Esophagus muscularis mucosa (tissue), 4 donors: ENCODE measurements around the gene HIP1R. TPM values are rescaled to one million over a fixed set of nuclear protein-coding genes. Genes with fewer than 3 reads are reported as not detected.

Source experiments
- DNase-seq: peaks from one replicate; pipeline ENCODE4 v3.0.0-alpha.2; 2017; ENCODE audit errors: extremely low spot score
- H3K27ac ChIP-seq, 4 donors: fragments of 200-600 bp; sonication (generic); replicated peaks in 1 of 4; 1 replicate in 3 of 4; 2 replicates in 1 of 4; pipeline ENCODE4 v1.5.1; 2016 to 2019; ENCODE audit warnings: mild to moderate bottlenecking in 1 of 4
- H3K27me3 ChIP-seq, 4 donors: fragments of 200-600 bp; sonication (generic); one replicate each; pipeline versions ENCODE4 v1.5.1 to v1.6.0; 2016 to 2019
- H3K36me3 ChIP-seq, 4 donors: fragments of 200-600 bp; sonication (generic); one replicate each; pipeline ENCODE4 v1.5.1; 2016 to 2019
- H3K4me1 ChIP-seq, 4 donors: fragments of 200-600 bp; sonication (generic); one replicate each; pipeline ENCODE4 v1.5.1; 2016 to 2019
- H3K4me3 ChIP-seq, 4 donors: fragments of 200-600 bp; sonication (generic); 1 replicate in 2 of 4; 2 replicates in 2 of 4; pipeline ENCODE4 v1.5.1; 2016 to 2019; ENCODE audit warnings: mild to moderate bottlenecking in 4 of 4, moderate library complexity in 1 of 4
- H3K9me3 ChIP-seq, 4 donors: fragments of 200-600 bp; sonication (generic); 1 replicate in 3 of 4; 2 replicates in 1 of 4; pipeline ENCODE4 v1.5.1; 2016 to 2019
- CTCF ChIP-seq, 3 experiments: fragments of 200-600 bp in 2 of 3; fragments of 450-650 bp in 1 of 3; sonication (generic) in 2 of 3; IDR thresholded peaks; one replicate each; pipeline ENCODE4 v1.5.1; 2017 to 2019; ENCODE audit warnings: antibody characterized with exemption in 3 of 3, mild to moderate bottlenecking in 2 of 3, moderate library complexity in 1 of 3
- EP300 ChIP-seq: sonication (generic); formaldehyde crosslinking; IDR thresholded peaks from one replicate; pipeline ENCODE4 v1.6.1; 2017; ENCODE audit warnings: antibody characterized with exemption
- POLR2A ChIP-seq: fragments of 450-650 bp; IDR thresholded peaks from one replicate; pipeline ENCODE4 v1.6.1; 2017; ENCODE audit warnings: antibody characterized with exemption, moderate library complexity, mild to moderate bottlenecking, low read depth
- POLR2AphosphoS5 ChIP-seq, 2 donors: sonication (generic); formaldehyde crosslinking; IDR thresholded peaks; one replicate each; pipeline ENCODE4 v1.6.1; 2017; ENCODE audit warnings: antibody characterized with exemption in 2 of 2
- whole genome bisulfite sequencing: methylation state at CpG from one replicate; pipeline ENCODE4 v1.1.5; 2018; 5-methylcytosine and 5-hydroxymethylcytosine counted together
- intact Hi-C: fragments of 100-400 bp; cut with DNase I; formaldehyde crosslinking; loops from one replicate; pipeline ENCODE4 v1.15.1; 2023
- total RNA-seq, 4 donors: library from RNA; depleted of rRNA; stranded (reverse); fragments of >200 nt; gene quantifications; one replicate each; pipeline versions ENCODE4 v1.1.0 to v1.2.1, GENCODE V29; 2016

HIP1R gene
- total RNA-seq, 4 donors from 2014 or later = 13.3 to 38.3 (median 23.7) TPM

GRCh38 chr12:122859303-122860039 lies 24.2 kb downstream of the HIP1R start:
- intact Hi-C loops = loop anchor here (1.0 to 10.0 kb wide), 2 partner anchors 65 to 92 kb away; no protein-coding TSS in a partner anchor
- peaks cover 0 to 73% (median 52%) of the 10 kb centered on the region in 4 donors for H3K36me3 ChIP-seq
- TF ChIP-seq POLR2AphosphoS5 (IDR thresholded peaks at IDR 0.05) (no peak), POLR2A (no peak), EP300 (no peak), CTCF (IDR thresholded peaks at IDR 0.05) (no peak)
- H3K4me3 ChIP-seq = no peak overlapping the region
- H3K9me3 ChIP-seq = no peaks in the 10 kb centered on the region
- 90% methylated on average over 4 of the region's 26 CpGs for WGBS
- peaks cover 32 to 41% (median 38%) of the 10 kb centered on the region in 4 donors for H3K4me1 ChIP-seq
- H3K27ac ChIP-seq = peak overlapping the region in 3 of 4 donors; percentile 13 to 66 (median 52)
- no peaks in the 10 kb centered on the region for H3K27me3 ChIP-seq
- no peak for DNase-seq

GRCh38 chr12:122860040-122860853 lies 25.0 kb downstream of the HIP1R start:
- H3K36me3 ChIP-seq = peaks cover 0 to 73% (median 54%) of the 10 kb centered on the region in 4 donors
- WGBS = 37% methylated on average over 6 of the region's 28 CpGs
- TF ChIP-seq POLR2AphosphoS5 (IDR thresholded peaks at IDR 0.05) (peak in 1 of 2 donors; percentile 50), POLR2A (no peak), EP300 (no peak), CTCF (IDR thresholded peaks at IDR 0.05) (peak; percentile 95 to 97 (median 95))
- H3K4me3 ChIP-seq = no peak overlapping the region
- H3K27ac ChIP-seq = peak overlapping the region; percentile 52 to 71 (median 62)
- H3K27me3 ChIP-seq = no peaks in the 10 kb centered on the region
- intact Hi-C loops = loop anchor here (1.0 kb wide), 1 partner anchor 91 kb away; no protein-coding TSS in a partner anchor
- peaks cover 37 to 45% (median 42%) of the 10 kb centered on the region in 4 donors for H3K4me1 ChIP-seq
- no peaks in the 10 kb centered on the region for H3K9me3 ChIP-seq
- no peak for DNase-seq

GRCh38 chr12:122860854-122861586 lies 25.8 kb downstream of the HIP1R start:
- intact Hi-C loops = loop anchor here (1.0 kb wide), 1 partner anchor 90 kb away; no protein-coding TSS in a partner anchor
- Histone ChIP-seq H3K27me3 (no peaks in the 10 kb centered on the region), H3K9me3 (no peaks in the 10 kb centered on the region), H3K4me1 (peaks cover 37 to 52% (median 48%) of the 10 kb centered on the region in 4 donors), H3K27ac (peak overlapping the region; percentile 52 to 71 (median 62)), H3K4me3 (no peak overlapping the region), H3K36me3 (peaks cover 0 to 73% (median 56%) of the 10 kb centered on the region in 4 donors)
- no peak for DNase-seq
- no peak for TF ChIP-seq EP300
- TF ChIP-seq POLR2A = no peak
- no peak for TF ChIP-seq CTCF (IDR thresholded peaks at IDR 0.05)
- 83% methylated on average over 17 of the region's 23 CpGs for WGBS

GRCh38 chr12:122861587-122861970 lies 26.3 kb downstream of the HIP1R start:
- no peak for DNase-seq
- Histone ChIP-seq H3K27me3 (no peaks in the 10 kb centered on the region), H3K4me3 (no peak overlapping the region), H3K4me1 (peaks cover 37 to 52% (median 51%) of the 10 kb centered on the region in 4 donors), H3K9me3 (no peaks in the 10 kb centered on the region), H3K36me3 (peaks cover 0 to 73% (median 56%) of the 10 kb centered on the region in 4 donors), H3K27ac (peak overlapping the region; percentile 52 to 71 (median 62))
- intact Hi-C loops = no loop called here
- no peak for TF ChIP-seq EP300
- WGBS = 65% methylated on average over 4 of the region's 5 CpGs
